ENCODE results near the gene FAM13A. TPM values are rescaled to one million over a fixed set of nuclear protein-coding genes. Genes with fewer than 3 reads are reported as not detected.
A peak's percentile ranks its signal among the peaks of the same experiment; 100 is the strongest.

The FAM13A gene
- total and polyA plus RNA-seq, 2 of the 13 experiments (the other 11 are each of a cell fraction or from before 2014, with no cell fraction given), result 1.2 to 36.2 TPM

DNA sequence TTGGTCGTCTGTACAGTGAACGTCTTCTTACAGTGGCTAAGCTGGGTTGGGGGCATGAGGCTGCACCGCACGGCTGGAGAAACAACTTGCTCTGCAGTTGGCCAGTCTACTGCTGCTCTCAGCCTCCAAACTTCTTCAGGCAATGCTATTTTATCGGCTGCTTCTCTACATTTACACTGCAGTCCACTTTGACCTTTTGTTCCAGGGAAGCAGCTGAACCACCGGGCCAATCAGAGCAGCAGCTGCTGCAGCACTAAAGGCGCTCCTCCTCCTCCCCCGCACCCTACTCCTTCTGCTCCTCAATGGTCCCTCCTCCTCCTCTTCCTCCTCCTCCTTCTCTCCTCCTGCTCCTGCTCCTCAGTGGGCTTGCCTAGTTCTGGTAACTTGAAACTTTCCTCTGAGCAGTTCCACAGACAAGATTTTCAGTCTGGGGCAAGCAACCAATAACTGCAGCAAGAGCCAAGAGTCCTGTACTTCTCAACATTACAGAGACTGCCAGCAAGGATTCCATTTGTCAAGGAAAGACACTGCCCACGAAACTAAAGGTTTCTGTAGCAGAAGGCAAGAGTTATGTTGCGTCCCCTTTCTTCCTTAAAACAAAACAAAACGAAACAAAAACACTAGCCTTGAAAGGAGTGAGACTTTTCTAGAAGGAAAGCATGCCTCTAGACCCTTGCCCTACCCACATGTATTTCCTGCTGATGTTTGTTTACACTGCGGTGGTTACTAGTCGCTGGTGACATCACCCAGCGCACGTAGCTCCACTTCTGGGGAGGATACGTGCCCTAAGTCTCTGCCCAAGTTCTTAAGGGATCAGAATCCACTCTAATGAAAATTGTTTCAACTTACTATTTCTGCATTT, 233.7 kb downstream of the FAM13A start (continued):
- TF ChIP-seq, protein P1, sequence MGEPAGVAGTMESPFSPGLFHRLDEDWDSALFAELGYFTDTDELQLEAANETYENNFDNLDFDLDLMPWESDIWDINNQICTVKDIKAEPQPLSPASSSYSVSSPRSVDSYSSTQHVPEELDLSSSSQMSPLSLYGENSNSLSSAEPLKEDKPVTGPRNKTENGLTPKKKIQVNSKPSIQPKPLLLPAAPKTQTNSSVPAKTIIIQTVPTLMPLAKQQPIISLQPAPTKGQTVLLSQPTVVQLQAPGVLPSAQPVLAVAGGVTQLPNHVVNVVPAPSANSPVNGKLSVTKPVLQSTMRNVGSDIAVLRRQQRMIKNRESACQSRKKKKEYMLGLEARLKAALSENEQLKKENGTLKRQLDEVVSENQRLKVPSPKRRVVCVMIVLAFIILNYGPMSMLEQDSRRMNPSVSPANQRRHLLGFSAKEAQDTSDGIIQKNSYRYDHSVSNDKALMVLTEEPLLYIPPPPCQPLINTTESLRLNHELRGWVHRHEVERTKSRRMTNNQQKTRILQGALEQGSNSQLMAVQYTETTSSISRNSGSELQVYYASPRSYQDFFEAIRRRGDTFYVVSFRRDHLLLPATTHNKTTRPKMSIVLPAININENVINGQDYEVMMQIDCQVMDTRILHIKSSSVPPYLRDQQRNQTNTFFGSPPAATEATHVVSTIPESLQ (CRISPR knock-in tag; conservative IDR thresholded peaks at IDR 0.05), result no peak
- TF ChIP-seq TBP (CRISPR knock-in tag; IDR thresholded peaks at IDR 0.05), result no peak
- TF ChIP-seq, protein P2, sequence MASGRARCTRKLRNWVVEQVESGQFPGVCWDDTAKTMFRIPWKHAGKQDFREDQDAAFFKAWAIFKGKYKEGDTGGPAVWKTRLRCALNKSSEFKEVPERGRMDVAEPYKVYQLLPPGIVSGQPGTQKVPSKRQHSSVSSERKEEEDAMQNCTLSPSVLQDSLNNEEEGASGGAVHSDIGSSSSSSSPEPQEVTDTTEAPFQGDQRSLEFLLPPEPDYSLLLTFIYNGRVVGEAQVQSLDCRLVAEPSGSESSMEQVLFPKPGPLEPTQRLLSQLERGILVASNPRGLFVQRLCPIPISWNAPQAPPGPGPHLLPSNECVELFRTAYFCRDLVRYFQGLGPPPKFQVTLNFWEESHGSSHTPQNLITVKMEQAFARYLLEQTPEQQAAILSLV (CRISPR knock-in tag; IDR thresholded peaks at IDR 0.05; ENCODE audit: borderline replicate concordance), result no peak
- no peak for TF ChIP-seq THAP11 (CRISPR knock-in tag; IDR thresholded peaks at IDR 0.05)
- peak; percentile 63; the same call in 1 of the 2 replicates for TF ChIP-seq GLI4 (CRISPR knock-in tag; IDR thresholded peaks at IDR 0.05; ENCODE audit: borderline replicate concordance)
- TF ChIP-seq CREB1 (IDR thresholded peaks at IDR 0.05), result 0 out of 2 replicates have a peak, but pooled peaks have one; percentile 16
- peak; percentile 81 for TF ChIP-seq CREB1 (CRISPR knock-in tag; IDR thresholded peaks at IDR 0.05)
- TF ChIP-seq ZNF788 (CRISPR knock-in tag; IDR thresholded peaks at IDR 0.05; ENCODE audit: borderline replicate concordance), result peak; percentile 64
- no peak for TF ChIP-seq CEBPB (IDR thresholded peaks at IDR 0.05; ENCODE audit: borderline replicate concordance, low read depth, low read length)
- no peak for TF ChIP-seq AGO1 (IDR thresholded peaks at IDR 0.05; ENCODE audit: low read depth, low read length, poor library complexity, severe bottlenecking)
- TF ChIP-seq ZNF263 (CRISPR knock-in tag; IDR thresholded peaks at IDR 0.05), result peak; percentile 99
- peak; percentile 61; the same call in 1 of the 2 replicates for TF ChIP-seq CREM (IDR thresholded peaks at IDR 0.05)
- no peak for TF ChIP-seq CREM (CRISPR knock-in tag; IDR thresholded peaks at IDR 0.05)
- TF ChIP-seq, protein P3, sequence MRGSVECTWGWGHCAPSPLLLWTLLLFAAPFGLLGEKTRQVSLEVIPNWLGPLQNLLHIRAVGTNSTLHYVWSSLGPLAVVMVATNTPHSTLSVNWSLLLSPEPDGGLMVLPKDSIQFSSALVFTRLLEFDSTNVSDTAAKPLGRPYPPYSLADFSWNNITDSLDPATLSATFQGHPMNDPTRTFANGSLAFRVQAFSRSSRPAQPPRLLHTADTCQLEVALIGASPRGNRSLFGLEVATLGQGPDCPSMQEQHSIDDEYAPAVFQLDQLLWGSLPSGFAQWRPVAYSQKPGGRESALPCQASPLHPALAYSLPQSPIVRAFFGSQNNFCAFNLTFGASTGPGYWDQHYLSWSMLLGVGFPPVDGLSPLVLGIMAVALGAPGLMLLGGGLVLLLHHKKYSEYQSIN (CRISPR knock-in tag; IDR thresholded peaks at IDR 0.05; ENCODE audit: borderline replicate concordance), result no peak
- no peak for TF ChIP-seq ZNF543 (CRISPR knock-in tag; IDR thresholded peaks at IDR 0.05)
- no peak for TF ChIP-seq ZMYM2 (CRISPR knock-in tag; IDR thresholded peaks at IDR 0.05)
- TF ChIP-seq ZC3H13 (CRISPR knock-in tag; IDR thresholded peaks at IDR 0.05), result no peak
- TF ChIP-seq, protein P4, sequence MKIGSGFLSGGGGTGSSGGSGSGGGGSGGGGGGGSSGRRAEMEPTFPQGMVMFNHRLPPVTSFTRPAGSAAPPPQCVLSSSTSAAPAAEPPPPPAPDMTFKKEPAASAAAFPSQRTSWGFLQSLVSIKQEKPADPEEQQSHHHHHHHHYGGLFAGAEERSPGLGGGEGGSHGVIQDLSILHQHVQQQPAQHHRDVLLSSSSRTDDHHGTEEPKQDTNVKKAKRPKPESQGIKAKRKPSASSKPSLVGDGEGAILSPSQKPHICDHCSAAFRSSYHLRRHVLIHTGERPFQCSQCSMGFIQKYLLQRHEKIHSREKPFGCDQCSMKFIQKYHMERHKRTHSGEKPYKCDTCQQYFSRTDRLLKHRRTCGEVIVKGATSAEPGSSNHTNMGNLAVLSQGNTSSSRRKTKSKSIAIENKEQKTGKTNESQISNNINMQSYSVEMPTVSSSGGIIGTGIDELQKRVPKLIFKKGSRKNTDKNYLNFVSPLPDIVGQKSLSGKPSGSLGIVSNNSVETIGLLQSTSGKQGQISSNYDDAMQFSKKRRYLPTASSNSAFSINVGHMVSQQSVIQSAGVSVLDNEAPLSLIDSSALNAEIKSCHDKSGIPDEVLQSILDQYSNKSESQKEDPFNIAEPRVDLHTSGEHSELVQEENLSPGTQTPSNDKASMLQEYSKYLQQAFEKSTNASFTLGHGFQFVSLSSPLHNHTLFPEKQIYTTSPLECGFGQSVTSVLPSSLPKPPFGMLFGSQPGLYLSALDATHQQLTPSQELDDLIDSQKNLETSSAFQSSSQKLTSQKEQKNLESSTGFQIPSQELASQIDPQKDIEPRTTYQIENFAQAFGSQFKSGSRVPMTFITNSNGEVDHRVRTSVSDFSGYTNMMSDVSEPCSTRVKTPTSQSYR (CRISPR knock-in tag; IDR thresholded peaks at IDR 0.05; ENCODE audit: borderline replicate concordance), result no peak
- no peak for TF ChIP-seq REPIN1 (CRISPR knock-in tag; IDR thresholded peaks at IDR 0.05; ENCODE audit: borderline replicate concordance, low read depth)
- TF ChIP-seq MIER3 (CRISPR knock-in tag; IDR thresholded peaks at IDR 0.05; ENCODE audit: borderline replicate concordance), result no peak
- TF ChIP-seq RXRA (CRISPR knock-in tag; IDR thresholded peaks at IDR 0.05), result no peak; the same call in 1 of the 2 replicates
- TF ChIP-seq ZNF225 (CRISPR knock-in tag; IDR thresholded peaks at IDR 0.05), result no peak
